GM10266 (cell line): ENCODE results near the gene PPP3CB.

Experiments used
- DNase-seq: peaks from one replicate; pipeline ENCODE4 v3.0.0; 2012; ENCODE audit errors: extremely low spot score
- CTCF ChIP-seq: IDR thresholded peaks from 2 replicates; pipeline ENCODE4 v1.5.1; 2012; ENCODE audit warnings: mild to moderate bottlenecking, low read depth; ENCODE audit not compliant: control insufficient read depth, insufficient read depth; ENCODE audit errors: missing control alignments

Gene PPP3CB

GRCh38 chr10:73416571-73416970 is 79.3 kb downstream of the PPP3CB start:
- DNase-seq = no peak
- no peak for TF ChIP-seq CTCF

- DNase-seq = no peak
- TF ChIP-seq CTCF = no peak
These were observed 81.4 kb downstream of the PPP3CB start for GRCh38 chr10:73414230-73414945.

- peak; percentile 26 for TF ChIP-seq CTCF
- peak; percentile 96 for DNase-seq
These were observed 82.1 kb downstream of the PPP3CB start, which contains the start of gene ANXA7 for GRCh38 chr10:73413528-73414229. TSS of gene ANXA7 (minus strand) at chr10:73414058. CDS start at chr10:73400856, 13,202 bp downstream.

- peak; percentile 52 for DNase-seq
- TF ChIP-seq CTCF = no peak
These were observed 82.7 kb downstream of the PPP3CB start for GRCh38 chr10:73413108-73413527.

- TF ChIP-seq CTCF = no peak
- no peak for DNase-seq
These were observed 84.9 kb downstream of the PPP3CB start for GRCh38 chr10:73410897-73411296.

GRCh38 chr10:73408978-73409521 is 86.8 kb downstream of the PPP3CB start:
- DNase-seq = no peak
- no peak for TF ChIP-seq CTCF

- TF ChIP-seq CTCF = no peak
- DNase-seq = no peak
These were observed 87.8 kb downstream of the PPP3CB start for GRCh38 chr10:73408061-73408460.
